Nephron (organoid): ENCODE results near the gene TMEM89.

Experiments
- H3K27ac Mint-ChIP-seq, 3 experiments: 2 replicates each; pipeline ENCODE4 v1.8.0; 2020; ENCODE audit warnings: mixed read lengths in 3 of 3, mild to moderate bottlenecking in 2 of 3, moderate library complexity in 1 of 3
- H3K27me3 Mint-ChIP-seq: 2 replicates; pipeline ENCODE4 v1.8.0; 2021; ENCODE audit warnings: low read depth, mild to moderate bottlenecking, moderate library complexity, mixed read lengths
- H3K36me3 Mint-ChIP-seq: 2 replicates; pipeline ENCODE4 v1.8.0; 2020; ENCODE audit warnings: low read depth, mixed read lengths
- H3K4me1 Mint-ChIP-seq: 2 replicates; pipeline ENCODE4 v1.8.0; 2020; ENCODE audit warnings: mixed read lengths
- H3K4me3 Mint-ChIP-seq, 3 experiments: 2 replicates each; pipeline ENCODE4 v1.8.0; 2020; ENCODE audit warnings: mild to moderate bottlenecking in 3 of 3, mixed read lengths in 3 of 3, moderate library complexity in 2 of 3
- H3K9me3 Mint-ChIP-seq: 2 replicates; pipeline ENCODE4 v1.8.0; 2020; ENCODE audit warnings: mixed read lengths
- TF ChIP-seq, protein P1 (sequence below), 3 experiments: fragments of 200-600 bp; sonication (generic); IDR thresholded peaks; one replicate each; pipeline ENCODE4 v1.5.0; 2021; ENCODE audit warnings: antibody characterized with exemption in 3 of 3; ENCODE audit not compliant: unreplicated experiment in 3 of 3

The TMEM89 gene

DNA sequence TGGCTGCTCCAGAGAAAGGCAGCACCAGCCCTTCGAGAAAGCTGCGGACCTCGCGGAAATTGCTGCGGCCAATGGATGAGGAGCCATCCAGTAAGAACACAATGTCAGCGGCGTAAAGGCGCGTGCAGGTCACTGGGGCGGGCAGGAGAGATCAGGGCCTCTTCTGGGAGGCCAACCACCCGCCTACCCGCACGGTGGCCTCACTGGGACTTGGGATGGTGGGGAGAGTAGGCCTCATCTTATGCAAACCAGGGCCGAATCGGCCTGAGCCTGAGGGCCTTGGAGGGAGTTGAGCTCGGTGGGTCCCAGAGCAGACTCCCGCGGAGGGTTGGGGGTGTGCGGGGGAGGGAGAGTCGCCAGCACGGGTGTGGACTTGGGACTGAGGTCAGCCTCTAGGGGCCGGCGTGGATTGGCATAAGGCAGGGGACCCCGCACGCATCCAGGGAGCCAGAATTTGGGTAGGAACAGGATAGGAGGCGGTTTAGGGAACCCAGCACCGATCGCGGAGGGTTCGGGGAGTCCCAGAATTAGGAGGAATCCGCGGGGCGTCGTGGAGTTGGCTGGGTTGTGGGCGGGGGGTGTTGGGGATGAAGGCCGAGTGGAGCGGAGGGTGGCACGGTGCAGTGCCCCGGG is 27.0 kb downstream of the TMEM89 start:
- H3K9me3 Mint-ChIP-seq = no peaks in the 10 kb centered on the region
- no peak overlapping the region for H3K27ac Mint-ChIP-seq
- TF ChIP-seq, protein P1, sequence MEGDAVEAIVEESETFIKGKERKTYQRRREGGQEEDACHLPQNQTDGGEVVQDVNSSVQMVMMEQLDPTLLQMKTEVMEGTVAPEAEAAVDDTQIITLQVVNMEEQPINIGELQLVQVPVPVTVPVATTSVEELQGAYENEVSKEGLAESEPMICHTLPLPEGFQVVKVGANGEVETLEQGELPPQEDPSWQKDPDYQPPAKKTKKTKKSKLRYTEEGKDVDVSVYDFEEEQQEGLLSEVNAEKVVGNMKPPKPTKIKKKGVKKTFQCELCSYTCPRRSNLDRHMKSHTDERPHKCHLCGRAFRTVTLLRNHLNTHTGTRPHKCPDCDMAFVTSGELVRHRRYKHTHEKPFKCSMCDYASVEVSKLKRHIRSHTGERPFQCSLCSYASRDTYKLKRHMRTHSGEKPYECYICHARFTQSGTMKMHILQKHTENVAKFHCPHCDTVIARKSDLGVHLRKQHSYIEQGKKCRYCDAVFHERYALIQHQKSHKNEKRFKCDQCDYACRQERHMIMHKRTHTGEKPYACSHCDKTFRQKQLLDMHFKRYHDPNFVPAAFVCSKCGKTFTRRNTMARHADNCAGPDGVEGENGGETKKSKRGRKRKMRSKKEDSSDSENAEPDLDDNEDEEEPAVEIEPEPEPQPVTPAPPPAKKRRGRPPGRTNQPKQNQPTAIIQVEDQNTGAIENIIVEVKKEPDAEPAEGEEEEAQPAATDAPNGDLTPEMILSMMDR (IDR thresholded peaks at IDR 0.05; ENCODE audit: unreplicated experiment in 3 of 3) = no peak
- H3K4me3 Mint-ChIP-seq = no peak overlapping the region
- peaks cover 30% of the 10 kb centered on the region for H3K4me1 Mint-ChIP-seq
- peaks cover 17% of the 10 kb centered on the region for H3K36me3 Mint-ChIP-seq
- no peaks in the 10 kb centered on the region for H3K27me3 Mint-ChIP-seq

DNA sequence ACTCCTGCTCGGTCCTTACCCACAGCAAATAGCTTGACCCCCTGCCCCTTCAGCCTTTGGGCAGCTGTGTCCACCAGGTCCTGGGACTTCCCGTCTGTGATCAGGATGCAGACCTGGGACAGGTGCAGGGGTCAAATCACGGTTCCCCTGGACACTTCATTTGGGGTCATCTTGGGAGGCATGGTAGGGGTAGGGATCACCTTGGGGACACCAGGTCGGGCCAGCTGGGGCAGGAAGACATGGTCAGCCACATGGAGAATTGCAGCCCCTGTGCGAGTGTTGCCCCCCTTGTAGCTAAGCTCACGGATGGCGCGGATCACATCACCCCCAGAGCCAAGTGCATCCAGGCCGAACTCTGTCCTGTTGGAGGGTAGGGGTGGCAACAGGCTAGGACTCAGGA is 28.2 kb downstream of the TMEM89 start:
- peaks cover 7% of the 10 kb centered on the region for H3K36me3 Mint-ChIP-seq
- H3K27ac Mint-ChIP-seq = no peak overlapping the region
- TF ChIP-seq, protein P1 (IDR thresholded peaks at IDR 0.05; ENCODE audit: unreplicated experiment in 3 of 3) = no peak
- no peaks in the 10 kb centered on the region for H3K27me3 Mint-ChIP-seq
- H3K4me1 Mint-ChIP-seq = peaks cover 18% of the 10 kb centered on the region
- no peaks in the 10 kb centered on the region for H3K9me3 Mint-ChIP-seq
- no peak overlapping the region for H3K4me3 Mint-ChIP-seq

DNA sequence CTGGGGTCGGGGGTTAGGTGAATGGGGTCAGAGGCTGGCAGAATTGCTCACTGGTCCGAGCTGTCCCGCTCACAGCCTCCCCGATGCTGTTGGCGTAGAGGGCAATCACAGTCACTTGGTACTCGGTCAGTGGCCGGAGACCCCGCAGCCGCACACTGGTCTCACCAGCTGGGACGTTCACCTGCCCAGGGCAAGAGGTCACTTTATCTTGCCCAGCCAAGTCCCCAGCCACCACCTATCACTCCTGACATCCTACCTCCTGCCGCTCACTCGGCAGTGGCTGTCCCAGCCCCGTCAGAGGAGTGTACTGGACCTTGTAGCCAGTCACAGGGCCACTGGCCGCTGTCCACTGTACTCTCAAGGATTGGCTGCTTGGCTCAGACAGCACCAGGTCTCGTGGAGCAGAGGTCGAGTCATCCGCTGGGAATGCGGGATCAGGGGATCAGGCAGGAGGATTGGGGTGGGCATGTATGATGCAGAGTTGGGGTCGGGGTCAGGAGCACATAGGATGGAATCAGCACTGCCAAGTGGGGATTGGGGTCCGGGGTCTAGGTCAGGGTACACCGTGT is 29.0 kb downstream of the TMEM89 start:
- H3K9me3 Mint-ChIP-seq = no peaks in the 10 kb centered on the region

DNA sequence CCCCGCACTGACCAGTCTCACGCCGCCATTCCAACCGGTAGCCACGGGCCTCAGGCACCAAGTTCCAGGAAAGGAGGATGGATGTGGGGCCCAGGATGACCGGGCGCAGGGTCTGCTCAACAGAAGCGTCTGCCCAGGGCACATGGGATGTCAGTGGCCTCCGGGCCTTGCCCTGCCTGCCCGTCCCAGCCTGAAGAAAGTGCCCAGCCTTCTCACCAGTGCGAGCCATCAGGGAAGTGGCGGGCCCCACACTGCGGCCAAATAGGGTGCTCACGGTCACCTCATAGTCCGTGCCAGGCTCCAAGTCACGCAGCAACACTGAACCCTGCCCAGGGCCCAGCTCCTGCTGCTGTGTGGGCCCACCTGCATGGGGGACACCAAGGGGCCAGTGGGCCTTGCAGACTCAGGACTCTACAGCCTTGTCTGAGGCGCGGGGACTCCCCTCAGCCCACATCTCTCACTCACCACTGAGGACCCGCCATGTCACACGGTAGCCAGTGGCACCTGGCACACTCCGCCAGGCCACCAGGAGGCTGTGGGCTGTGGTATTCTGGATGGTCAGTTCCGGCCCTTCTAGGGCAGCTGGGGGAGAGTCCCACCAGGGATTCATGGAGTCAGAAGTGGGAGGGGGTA is 29.6 kb downstream of the TMEM89 start:
- no peaks in the 10 kb centered on the region for H3K36me3 Mint-ChIP-seq
- H3K27me3 Mint-ChIP-seq = no peaks in the 10 kb centered on the region
- TF ChIP-seq, protein P1 (IDR thresholded peaks at IDR 0.05; ENCODE audit: unreplicated experiment in 3 of 3) = no peak
- H3K9me3 Mint-ChIP-seq = no peaks in the 10 kb centered on the region
- H3K4me3 Mint-ChIP-seq = no peak overlapping the region
- peaks cover 9% of the 10 kb centered on the region for H3K4me1 Mint-ChIP-seq
- no peak overlapping the region for H3K27ac Mint-ChIP-seq

More for the DNA sequence above, 29.0 kb downstream of the TMEM89 start:
- Mint-ChIP-seq H3K27me3 (no peaks in the 10 kb centered on the region), H3K36me3 (peaks cover 3% of the 10 kb centered on the region), H3K4me3 (no peak overlapping the region), H3K4me1 (peaks cover 14% of the 10 kb centered on the region), H3K27ac (no peak overlapping the region)
- TF ChIP-seq, protein P1 (IDR thresholded peaks at IDR 0.05; ENCODE audit: unreplicated experiment in 3 of 3) = no peak

DNA sequence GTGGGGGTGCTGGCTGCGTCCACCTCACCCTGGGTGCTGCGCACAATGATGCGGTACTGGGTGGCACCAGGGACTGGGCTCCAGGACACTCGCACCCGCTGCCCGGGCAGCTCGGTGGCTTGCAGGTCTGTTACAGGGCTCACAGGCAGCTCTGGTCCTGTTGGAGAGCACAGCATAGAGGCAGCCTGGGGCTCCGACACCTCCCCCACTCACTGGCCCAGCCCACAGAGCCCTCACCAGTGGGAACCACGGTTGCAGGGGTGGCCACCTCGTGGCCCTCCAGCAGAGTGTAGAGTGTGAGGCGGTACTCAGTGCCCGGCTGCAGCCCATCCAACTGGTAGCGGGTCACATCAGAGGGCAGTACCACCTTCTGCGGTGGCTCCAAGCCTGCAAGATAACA is 30.1 kb downstream of the TMEM89 start:
- Mint-ChIP-seq H3K27me3 (no peaks in the 10 kb centered on the region), H3K4me3 (no peak overlapping the region), H3K36me3 (peaks cover 3% of the 10 kb centered on the region), H3K9me3 (no peaks in the 10 kb centered on the region), H3K4me1 (peaks cover 8% of the 10 kb centered on the region), H3K27ac (no peak overlapping the region)
- TF ChIP-seq, protein P1 (IDR thresholded peaks at IDR 0.05; ENCODE audit: unreplicated experiment in 3 of 3) = no peak
